Panc1 (cell line): ENCODE measurements around the gene VMO1.

Source experiments
- CTCF ChIP-seq: fragments of 450-650 bp; IDR thresholded peaks from 2 replicates; pipeline ENCODE4 v1.5.1; 2017; ENCODE audit warnings: mild to moderate bottlenecking
- POLR2AphosphoS5 ChIP-seq: IDR thresholded peaks from 2 replicates; pipeline ENCODE4 v1.6.1; 2012; ENCODE audit warnings: mild to moderate bottlenecking, low read depth, low read length, moderate library complexity
- TCF7L2 ChIP-seq: IDR thresholded peaks from 2 replicates; pipeline ENCODE4 v1.6.1; 2011; ENCODE audit warnings: mild to moderate bottlenecking, low read depth, low read length, inconsistent platforms

DNA sequence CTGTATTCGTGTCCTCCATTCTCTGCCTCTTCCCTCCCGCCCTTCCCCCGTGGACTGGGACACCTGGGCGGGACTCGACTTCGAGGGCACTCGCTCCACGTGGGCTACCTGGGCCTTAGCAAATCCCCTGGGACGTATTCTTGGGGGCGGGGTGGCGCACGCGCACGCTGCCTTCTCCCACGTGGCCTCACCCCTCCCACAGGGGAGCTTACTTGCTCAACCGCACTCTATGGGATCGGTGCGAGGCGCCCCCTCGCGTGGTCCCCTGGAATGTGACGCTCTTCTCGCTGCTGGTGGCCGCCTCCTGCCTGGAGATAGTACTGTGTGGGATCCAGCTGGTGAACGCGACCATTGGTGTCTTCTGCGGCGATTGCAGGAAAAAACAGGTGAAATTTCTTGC is 3.5 kb downstream of the VMO1 start:
- TF ChIP-seq POLR2AphosphoS5, result no peak
- no peak for TF ChIP-seq CTCF
- TF ChIP-seq TCF7L2, result no peak
